GM18519 (cell line): ENCODE measurements around the gene BMX.

Experiments used
- ATAC-seq: cut with Tn5 transposase; IDR thresholded peaks from one replicate; pipeline ENCODE4 v1.9.1; 2021; ENCODE audit warnings: mild to moderate bottlenecking, moderate library complexity; ENCODE audit not compliant: unreplicated experiment, low FRiP score

The BMX gene

GRCh38 chrX:15505101-15505500 is 4.5 kb downstream of the BMX start:
- ATAC-seq, result no peak

DNA sequence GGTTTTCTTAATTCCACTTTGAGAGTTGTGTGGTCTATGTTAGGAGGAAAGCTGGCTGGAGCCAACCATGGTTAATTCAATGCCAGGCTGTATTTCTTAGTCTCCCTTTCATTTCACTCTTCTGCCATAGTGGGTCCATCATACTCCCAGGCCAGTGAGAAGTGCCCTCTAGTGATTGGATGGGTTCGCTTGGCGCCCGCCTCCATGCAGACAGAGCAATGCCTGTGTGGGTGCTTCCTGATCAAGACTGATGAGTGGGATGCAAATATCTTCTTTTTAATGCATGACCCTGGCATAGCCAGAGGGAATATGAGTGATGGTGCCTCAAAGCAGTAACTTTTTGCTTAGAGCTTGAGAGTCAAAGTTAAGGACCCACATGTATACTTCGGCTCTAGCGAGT is 6.4 kb downstream of the BMX start:
- ATAC-seq, result no peak

- ATAC-seq, result no peak
Measured at GRCh38 chrX:15509845-15510244, 9.2 kb downstream of the BMX start.

GRCh38 chrX:15511563-15511962 is 11.0 kb downstream of the BMX start:
- no peak for ATAC-seq

- no peak for ATAC-seq
Measured at GRCh38 chrX:15512401-15512965, 11.9 kb downstream of the BMX start.

GRCh38 chrX:15514279-15514678 is 13.7 kb downstream of the BMX start:
- no peak for ATAC-seq

DNA sequence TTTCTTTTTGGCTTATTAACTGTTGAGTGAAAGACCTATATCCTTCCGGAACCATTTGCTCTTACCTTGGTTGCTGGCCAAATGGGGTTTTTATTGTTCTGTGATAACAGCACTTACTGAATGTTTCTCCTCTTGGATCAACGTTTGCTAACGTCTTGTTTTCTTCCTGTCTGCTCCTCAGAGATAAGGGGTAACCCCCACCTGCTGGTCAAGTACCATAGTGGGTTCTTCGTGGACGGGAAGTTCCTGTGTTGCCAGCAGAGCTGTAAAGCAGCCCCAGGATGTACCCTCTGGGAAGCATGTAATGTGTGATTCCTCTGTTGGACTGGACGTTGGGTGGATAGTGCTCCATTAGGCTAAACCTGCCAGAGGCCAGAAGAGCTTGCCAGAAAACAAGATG is 15.3 kb downstream of the BMX start:
- ATAC-seq, result no peak

- no peak for ATAC-seq
Measured at GRCh38 chrX:15522464-15522863, 21.9 kb downstream of the BMX start.

DNA sequence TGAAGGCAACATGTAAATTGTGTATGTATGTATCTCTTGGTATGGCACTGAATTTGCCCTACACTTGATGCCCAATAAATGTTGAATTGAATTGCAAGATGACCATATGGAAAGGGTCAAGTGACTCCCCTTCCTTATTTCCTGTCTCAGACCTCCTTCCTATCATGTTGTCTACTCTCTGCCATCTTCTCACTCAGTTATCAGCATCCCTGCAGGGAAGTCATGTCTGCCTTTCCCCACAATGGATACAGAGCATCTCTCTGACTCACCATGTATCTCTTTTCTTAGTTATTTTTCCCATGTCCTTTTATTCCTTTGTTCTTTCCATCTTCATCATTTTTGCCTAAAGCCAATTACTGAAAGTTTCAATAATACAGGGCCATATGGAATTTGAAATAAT is 22.5 kb downstream of the BMX start:
- no peak for ATAC-seq

DNA sequence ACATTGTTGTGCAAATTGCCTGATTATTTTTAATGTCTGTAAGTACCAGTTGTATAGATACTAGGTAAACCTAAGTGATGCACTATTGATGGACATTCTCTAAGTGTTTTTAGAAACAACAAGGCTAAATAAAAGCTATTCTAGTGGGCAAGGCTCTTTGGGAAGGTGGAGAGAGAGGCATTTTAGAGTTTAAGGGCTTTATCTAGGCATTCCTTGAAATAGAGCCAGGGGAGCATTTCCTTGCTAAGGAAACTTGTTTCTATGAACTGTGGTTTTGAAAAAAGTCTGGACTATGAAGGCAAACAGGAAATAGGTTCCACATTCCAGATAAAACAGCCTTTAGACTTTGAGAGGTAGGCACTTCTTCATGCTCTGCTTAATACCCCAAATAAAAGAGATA is 23.8 kb downstream of the BMX start:
- ATAC-seq, result no peak

DNA sequence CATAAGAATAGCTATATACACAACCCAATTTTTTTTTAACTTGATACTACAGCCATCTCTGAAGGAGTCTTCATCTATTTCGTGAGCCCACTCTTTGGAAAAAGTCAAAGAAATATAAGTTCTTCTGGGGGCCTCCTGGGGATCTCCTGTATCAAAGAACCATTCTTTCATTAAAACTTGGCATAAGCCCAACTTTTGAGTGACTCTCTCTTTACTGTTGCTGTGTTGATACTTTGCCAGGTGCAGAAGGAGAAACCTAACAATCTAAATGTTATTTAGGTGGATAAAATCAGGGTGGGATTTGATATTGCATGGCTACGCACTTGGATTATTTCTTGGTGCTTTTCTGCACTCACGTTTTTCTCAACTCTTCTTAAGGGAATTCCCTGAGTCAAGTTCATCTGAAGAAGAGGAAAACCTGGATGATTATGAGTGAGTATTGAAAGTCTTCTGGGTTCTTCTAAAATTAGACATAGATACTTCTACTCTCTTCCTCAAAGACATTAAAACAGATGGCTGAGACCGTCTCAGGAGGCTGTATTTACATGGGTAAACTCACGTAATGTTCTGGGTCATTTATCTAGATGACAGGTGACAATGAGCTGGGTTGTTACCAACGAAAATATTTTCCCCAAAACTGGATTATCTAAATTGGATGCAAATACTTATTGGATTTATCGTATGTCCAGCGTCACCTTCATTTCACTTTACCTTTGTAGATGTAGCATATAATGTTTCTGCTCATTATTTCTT is 25.2 kb downstream of the BMX start:
- ATAC-seq, result no peak

- no peak for ATAC-seq
Measured at GRCh38 chrX:15529165-15529564, 28.6 kb downstream of the BMX start.

- ATAC-seq, result no peak
Measured at GRCh38 chrX:15530318-15530717, 29.7 kb downstream of the BMX start.

DNA sequence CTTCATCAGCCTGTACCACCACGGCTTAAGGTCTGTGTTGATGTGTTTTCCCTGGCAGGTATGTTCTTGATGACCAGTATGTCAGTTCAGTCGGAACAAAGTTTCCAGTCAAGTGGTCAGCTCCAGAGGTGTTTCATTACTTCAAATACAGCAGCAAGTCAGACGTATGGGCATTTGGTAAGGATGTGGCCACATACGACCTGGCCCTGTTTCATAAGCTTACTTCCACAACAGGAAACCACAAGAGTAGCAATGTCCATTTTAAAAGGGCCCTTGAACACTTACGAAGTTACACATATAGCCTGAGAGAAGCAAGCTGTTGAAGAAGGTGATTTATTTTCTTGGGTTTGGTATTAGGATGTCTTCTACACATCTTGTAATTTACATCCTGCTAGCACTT is 46.1 kb downstream of the BMX start:
- ATAC-seq, result no peak

- no peak for ATAC-seq
Measured at GRCh38 chrX:15547356-15547755, 46.7 kb downstream of the BMX start.

DNA sequence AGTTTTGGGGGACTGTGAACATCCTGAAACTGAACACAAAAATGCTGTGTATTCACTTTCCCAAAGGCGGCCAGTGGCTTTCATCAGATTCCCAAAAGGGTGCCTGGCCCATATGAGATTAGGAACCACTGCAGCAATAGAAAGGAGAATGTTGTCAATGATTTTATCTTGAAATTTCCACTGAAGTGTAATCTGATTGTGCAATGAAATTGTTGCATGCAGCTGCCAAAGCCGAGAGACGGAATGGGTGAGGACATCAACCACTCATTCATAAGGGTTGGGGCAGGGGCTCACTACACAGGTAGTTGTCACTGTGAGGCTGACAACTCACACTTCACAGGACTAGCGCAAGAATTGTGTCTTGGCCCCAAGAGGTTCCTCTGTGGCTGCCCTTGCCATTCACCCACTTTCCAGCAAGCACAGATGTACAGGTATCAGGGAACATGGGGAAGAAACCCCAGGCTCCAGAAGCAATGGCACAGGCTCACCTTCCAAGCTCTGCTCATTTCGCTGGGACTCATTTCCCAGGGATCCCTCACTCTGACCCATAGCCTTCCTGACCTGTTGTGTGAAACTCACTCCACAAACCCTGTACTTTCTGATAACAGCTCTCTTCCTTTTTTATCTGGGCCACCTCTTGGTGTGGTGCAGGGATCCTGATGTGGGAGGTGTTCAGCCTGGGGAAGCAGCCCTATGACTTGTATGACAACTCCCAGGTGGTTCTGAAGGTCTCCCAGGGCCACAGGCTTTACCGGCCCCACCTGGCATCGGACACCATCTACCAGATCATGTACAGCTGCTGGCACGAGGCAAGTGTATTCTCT is 48.8 kb downstream of the BMX start:
- ATAC-seq, result no peak

DNA sequence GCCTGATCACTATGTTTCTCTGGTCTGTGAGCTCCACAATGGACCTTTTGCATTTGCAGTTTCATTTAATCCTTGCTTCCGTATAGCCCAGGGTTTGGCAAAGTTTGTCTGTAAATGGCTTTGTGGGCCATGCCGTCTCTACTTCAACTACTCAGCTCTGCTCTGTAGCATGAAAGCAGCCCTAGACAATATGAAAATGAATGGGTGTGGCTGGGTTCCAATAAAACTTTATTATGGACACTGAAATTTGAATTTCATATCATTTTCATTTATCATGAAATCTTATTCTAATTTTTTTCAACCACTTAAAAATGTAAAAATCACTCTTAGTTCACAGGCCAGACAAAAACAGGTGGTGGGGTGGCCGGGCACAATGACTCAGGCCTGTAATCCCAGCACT is 58.6 kb downstream of the BMX start:
- no peak for ATAC-seq

- no peak for ATAC-seq
Measured at GRCh38 chrX:15560924-15561323, 60.3 kb downstream of the BMX start.

DNA sequence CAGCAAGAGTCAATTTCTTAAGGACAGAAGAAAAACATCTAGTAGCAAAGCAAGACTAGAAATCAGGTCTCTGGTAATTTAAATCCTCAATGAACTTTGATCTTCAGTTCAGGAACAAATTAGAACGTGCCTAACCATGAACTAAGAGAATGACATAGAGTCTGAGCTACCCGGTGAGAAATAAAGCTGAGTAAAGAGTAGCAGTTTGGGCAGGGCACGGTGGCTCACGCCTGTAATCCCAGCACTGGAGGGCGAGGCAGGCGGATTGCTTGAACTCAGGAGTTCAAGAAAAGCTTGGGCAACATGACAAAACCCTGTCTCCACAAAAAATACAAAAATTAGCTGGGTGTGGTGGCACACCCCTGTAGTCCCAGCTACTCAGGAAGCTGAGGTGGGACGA is 62.4 kb downstream of the BMX start:
- no peak for ATAC-seq

DNA sequence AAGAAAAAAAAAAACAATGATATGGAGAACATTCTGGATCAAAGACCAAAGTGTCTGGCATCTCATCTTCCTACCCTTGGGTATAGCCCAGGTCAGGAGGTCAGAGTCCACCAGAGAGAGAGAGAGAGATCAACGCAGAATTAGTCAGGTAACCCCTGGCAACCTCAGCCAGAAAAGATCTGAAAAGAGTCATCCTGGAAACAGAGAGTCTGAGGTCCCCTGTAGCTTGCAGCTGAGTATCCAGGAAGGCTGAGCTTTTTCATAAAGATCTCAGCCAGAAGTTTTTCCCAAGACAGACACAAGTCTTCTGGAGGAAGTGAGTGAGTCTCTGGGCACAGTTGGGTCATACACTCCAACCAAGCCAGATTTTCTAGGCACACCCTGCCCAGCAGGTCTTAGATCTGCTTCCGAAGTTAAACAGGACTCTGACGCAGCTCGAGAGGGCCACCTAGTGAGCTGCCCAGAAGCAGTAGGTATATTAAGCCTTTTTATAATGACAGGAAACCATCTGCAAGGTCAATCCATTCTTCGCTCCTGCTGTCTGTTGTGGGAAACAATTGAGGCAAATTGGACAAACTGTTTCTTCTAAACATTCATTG is 64.5 kb downstream of the BMX start:
- ATAC-seq, result no peak

- no peak for ATAC-seq
Measured at GRCh38 chrX:15566244-15566643, 65.6 kb downstream of the BMX start.
